HL-60 (cell line): ENCODE measurements around the gene COQ5.
A peak's percentile ranks its signal among the peaks of the same experiment; 100 is the strongest.

Source experiments
- DNase-seq, 2 experiments: peaks; one replicate each; pipeline ENCODE4 v3.0.0-alpha.2; 2010 to 2020; ENCODE audit warnings: low read depth in 1 of 2, low spot score in 1 of 2
- H3K27ac ChIP-seq: fragments of 250-450 bp; sonication (Bioruptor Pico); replicated peaks from 2 replicates; pipeline ENCODE4 v1.5.1; 2020; ENCODE audit warnings: mild to moderate bottlenecking, moderate library complexity
- H3K27me3 ChIP-seq: fragments of 250-450 bp; sonication (Bioruptor Pico); 2 replicates; pipeline ENCODE4 v1.5.1; 2021; ENCODE audit warnings: mild to moderate bottlenecking, moderate library complexity; ENCODE audit not compliant: insufficient read depth, poor library complexity, severe bottlenecking
- H3K4me3 ChIP-seq: replicated peaks from 2 replicates; pipeline ENCODE4 v1.5.1; 2011; ENCODE audit warnings: mild to moderate bottlenecking, control low read depth, low read length; ENCODE audit not compliant: insufficient read depth
- CTCF ChIP-seq: IDR thresholded peaks from one replicate; pipeline ENCODE4 v1.5.1; 2011; ENCODE audit warnings: low read length, control low read depth, inconsistent platforms; ENCODE audit not compliant: insufficient read depth
- GABPA ChIP-seq: IDR thresholded peaks from 2 replicates; pipeline ENCODE4 v1.6.1; 2012; ENCODE audit warnings: low read depth
- POLR2AphosphoS5 ChIP-seq: IDR thresholded peaks from 2 replicates; pipeline ENCODE4 v1.6.1; 2012; ENCODE audit warnings: low read depth
- SPI1 ChIP-seq: IDR thresholded peaks from 2 replicates; pipeline ENCODE4 v1.6.1; 2012; ENCODE audit warnings: low read depth, mild to moderate bottlenecking, borderline replicate concordance
- TF ChIP-seq, protein P1 (sequence below): IDR thresholded peaks from 2 replicates; pipeline ENCODE4 v1.6.1; 2012; ENCODE audit warnings: low read depth; ENCODE audit not compliant: insufficient replicate concordance

COQ5 gene

GRCh38 chr12:120542166-120542565 lies 13.2 kb upstream of the COQ5 start:
- no peak for DNase-seq
- TF ChIP-seq GABPA, result no peak
- TF ChIP-seq, protein P1, sequence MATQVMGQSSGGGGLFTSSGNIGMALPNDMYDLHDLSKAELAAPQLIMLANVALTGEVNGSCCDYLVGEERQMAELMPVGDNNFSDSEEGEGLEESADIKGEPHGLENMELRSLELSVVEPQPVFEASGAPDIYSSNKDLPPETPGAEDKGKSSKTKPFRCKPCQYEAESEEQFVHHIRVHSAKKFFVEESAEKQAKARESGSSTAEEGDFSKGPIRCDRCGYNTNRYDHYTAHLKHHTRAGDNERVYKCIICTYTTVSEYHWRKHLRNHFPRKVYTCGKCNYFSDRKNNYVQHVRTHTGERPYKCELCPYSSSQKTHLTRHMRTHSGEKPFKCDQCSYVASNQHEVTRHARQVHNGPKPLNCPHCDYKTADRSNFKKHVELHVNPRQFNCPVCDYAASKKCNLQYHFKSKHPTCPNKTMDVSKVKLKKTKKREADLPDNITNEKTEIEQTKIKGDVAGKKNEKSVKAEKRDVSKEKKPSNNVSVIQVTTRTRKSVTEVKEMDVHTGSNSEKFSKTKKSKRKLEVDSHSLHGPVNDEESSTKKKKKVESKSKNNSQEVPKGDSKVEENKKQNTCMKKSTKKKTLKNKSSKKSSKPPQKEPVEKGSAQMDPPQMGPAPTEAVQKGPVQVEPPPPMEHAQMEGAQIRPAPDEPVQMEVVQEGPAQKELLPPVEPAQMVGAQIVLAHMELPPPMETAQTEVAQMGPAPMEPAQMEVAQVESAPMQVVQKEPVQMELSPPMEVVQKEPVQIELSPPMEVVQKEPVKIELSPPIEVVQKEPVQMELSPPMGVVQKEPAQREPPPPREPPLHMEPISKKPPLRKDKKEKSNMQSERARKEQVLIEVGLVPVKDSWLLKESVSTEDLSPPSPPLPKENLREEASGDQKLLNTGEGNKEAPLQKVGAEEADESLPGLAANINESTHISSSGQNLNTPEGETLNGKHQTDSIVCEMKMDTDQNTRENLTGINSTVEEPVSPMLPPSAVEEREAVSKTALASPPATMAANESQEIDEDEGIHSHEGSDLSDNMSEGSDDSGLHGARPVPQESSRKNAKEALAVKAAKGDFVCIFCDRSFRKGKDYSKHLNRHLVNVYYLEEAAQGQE, result no peak
- no peak for TF ChIP-seq CTCF
- TF ChIP-seq POLR2AphosphoS5, result no peak
- TF ChIP-seq SPI1, result no peak
- Histone ChIP-seq H3K27me3 (no peaks in the 10 kb centered on the region), H3K4me3 (no peak overlapping the region), H3K27ac (no peak overlapping the region; the same call in 1 of the 2 replicates)

- peak overlapping the region; percentile 73 for H3K27ac ChIP-seq
Measured at GRCh38 chr12:120540445-120540844, 11.5 kb upstream of the COQ5 start.

DNA sequence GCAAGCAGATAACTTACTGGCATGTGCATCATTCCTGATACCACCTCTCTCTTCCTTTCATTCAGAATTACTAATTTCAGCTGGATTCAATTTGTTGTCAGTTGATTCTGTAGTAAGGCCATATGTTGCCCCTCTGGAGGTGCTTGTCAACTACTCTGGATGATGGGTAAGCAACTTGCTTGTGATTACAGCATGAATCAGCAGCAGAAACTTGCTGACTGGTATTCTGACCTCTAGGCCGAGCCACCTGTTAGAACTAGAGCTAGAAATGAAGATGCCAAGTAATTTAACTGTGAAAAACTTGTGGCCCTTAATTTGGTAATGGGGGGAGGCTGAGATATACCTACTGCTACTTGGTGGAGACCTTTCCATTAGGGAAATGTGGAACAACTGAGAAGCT lies 10.3 kb upstream of the COQ5 start:
- Histone ChIP-seq H3K4me3 (no peak overlapping the region), H3K27ac (peak overlapping the region; percentile 73), H3K27me3 (no peaks in the 10 kb centered on the region)
- TF ChIP-seq SPI1, result no peak
- no peak for TF ChIP-seq GABPA
- no peak for TF ChIP-seq CTCF
- no peak for TF ChIP-seq POLR2AphosphoS5
- TF ChIP-seq, protein P1, result no peak
- DNase-seq, result no peak

More at GRCh38 chr12:120540445-120540844, 11.5 kb upstream of the COQ5 start:
- TF ChIP-seq GABPA, result no peak
- no peak for TF ChIP-seq CTCF
- TF ChIP-seq, protein P1, result no peak
- peak; percentile 14; the same call in 1 of the 2 replicates for TF ChIP-seq POLR2AphosphoS5
- TF ChIP-seq SPI1, result no peak
- peak; percentile 50 to 72 for DNase-seq
- Histone ChIP-seq H3K27me3 (no peaks in the 10 kb centered on the region), H3K4me3 (no peak overlapping the region)
